Prostate gland (tissue), 1 donor: ENCODE results near the gene DFFB.

Experiments
- POLR2A ChIP-seq: fragments of 450-650 bp; IDR thresholded peaks from one replicate; pipeline ENCODE4 v1.6.1; 2016; ENCODE audit warnings: antibody characterized with exemption, mild to moderate bottlenecking
- POLR2AphosphoS5 ChIP-seq: sonication (generic); formaldehyde crosslinking; IDR thresholded peaks from one replicate; pipeline ENCODE4 v1.6.1; 2017; ENCODE audit warnings: antibody characterized with exemption

DNA sequence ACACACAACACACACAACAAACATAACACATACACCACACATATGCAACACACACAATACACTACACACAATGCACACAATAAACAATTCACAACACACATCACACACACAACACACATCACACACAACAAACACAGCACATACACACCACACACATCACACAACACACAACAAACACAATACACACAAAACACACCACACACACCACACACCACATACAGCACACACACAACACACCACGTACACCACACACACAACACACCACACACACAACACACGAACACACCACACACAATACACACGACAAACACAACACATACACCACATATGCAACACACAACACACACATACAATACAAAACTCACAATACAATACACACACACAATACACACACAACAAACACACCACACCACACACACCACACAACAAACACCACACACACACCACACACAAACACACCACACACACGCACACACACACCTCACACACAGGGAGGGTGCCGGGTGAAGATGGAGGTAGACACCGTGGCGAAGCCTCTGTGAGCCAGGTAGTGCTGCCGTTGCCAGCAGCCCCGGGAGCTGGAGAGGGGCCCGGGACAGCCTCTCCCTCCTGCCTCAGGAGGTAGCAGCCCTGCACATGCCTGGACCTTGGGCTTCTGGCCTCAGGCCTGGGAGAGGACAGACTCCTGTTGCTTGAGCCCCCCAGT, 73.2 kb downstream of the DFFB start:
- no peak for TF ChIP-seq POLR2A
- TF ChIP-seq POLR2AphosphoS5 = no peak
